Mucosa of stomach (tissue), 1 donor: ENCODE results near the gene MICALL1.

Experiments
- H3K27me3 ChIP-seq: one replicate; pipeline ENCODE4 v1.7.0; 2013; ENCODE audit warnings: mild to moderate bottlenecking, low read length; ENCODE audit not compliant: control insufficient read depth, insufficient read depth
- H3K36me3 ChIP-seq: one replicate; pipeline ENCODE4 v1.7.0; 2013; ENCODE audit warnings: low read length; ENCODE audit not compliant: control insufficient read depth, insufficient read depth
- H3K4me1 ChIP-seq: one replicate; pipeline ENCODE4 v1.7.0; 2013; ENCODE audit warnings: mild to moderate bottlenecking, low read length; ENCODE audit not compliant: control insufficient read depth, insufficient read depth
- H3K4me3 ChIP-seq: one replicate; pipeline ENCODE4 v1.7.0; 2013; ENCODE audit warnings: low read length
- H3K9ac ChIP-seq: one replicate; pipeline ENCODE4 v1.7.0; 2013; ENCODE audit warnings: mild to moderate bottlenecking, low read length, moderate library complexity
- H3K9me3 ChIP-seq: one replicate; pipeline ENCODE4 v1.7.0; 2013; ENCODE audit warnings: mild to moderate bottlenecking, low read length, moderate library complexity; ENCODE audit not compliant: control insufficient read depth
- donor health status: Pancreatic carcinoma.

Gene MICALL1, protein sequence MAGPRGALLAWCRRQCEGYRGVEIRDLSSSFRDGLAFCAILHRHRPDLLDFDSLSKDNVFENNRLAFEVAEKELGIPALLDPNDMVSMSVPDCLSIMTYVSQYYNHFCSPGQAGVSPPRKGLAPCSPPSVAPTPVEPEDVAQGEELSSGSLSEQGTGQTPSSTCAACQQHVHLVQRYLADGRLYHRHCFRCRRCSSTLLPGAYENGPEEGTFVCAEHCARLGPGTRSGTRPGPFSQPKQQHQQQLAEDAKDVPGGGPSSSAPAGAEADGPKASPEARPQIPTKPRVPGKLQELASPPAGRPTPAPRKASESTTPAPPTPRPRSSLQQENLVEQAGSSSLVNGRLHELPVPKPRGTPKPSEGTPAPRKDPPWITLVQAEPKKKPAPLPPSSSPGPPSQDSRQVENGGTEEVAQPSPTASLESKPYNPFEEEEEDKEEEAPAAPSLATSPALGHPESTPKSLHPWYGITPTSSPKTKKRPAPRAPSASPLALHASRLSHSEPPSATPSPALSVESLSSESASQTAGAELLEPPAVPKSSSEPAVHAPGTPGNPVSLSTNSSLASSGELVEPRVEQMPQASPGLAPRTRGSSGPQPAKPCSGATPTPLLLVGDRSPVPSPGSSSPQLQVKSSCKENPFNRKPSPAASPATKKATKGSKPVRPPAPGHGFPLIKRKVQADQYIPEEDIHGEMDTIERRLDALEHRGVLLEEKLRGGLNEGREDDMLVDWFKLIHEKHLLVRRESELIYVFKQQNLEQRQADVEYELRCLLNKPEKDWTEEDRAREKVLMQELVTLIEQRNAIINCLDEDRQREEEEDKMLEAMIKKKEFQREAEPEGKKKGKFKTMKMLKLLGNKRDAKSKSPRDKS

DNA sequence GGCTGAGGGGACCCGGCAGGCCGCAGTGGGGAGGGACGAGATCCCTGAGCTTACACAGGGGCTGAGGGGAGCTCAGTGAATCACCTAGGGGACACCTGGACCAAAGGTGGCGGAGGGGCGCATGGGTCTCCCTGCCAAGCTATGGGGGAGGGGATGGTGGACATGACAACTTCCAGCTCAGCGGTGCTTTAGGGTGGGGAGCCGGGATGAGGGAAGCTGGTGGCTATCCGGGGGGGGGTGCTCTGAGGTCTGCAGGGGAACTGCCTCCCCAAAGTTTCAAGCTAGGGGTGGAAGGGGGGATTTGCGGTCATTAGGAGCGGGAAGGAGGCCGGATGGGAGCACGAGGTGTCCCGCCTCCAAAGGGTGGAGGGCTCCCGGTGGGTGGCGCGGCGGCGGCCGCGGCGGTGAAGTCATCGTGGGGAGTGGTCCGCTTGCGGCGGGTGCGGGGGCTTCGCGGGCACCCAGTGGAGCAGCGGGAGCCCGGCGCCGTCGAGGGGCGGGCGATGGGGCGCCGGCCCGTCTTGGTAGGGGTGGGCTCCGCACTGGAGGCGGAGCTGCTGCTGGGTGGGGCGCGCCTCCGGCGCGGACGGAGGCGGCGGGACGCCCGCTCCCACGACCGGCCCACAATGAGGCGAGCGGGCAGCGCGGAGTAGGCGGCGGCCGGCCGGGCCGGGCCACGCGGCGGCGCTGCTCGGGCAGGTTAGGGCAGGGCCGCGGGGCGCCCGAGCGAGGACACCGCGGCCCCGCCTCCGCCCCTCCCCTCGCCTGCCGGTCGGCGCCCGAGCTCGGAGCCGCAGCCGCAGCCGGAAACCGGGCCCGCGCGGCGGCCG, at the start of gene MICALL1:
MICALL1 (plus strand) TSS at position 764 of the 830 bp plus-strand sequence. CDS start 126 bp downstream, outside the sequence.
- peak within 1 kb of the TSS; percentile 80 for H3K4me3 ChIP-seq
- H3K27me3 ChIP-seq = no peaks in the 10 kb centered on the region
- H3K4me1 ChIP-seq = peaks cover 45% of the 10 kb centered on the region
- no peaks in the 10 kb centered on the region for H3K36me3 ChIP-seq
- H3K9ac ChIP-seq = peak within 1 kb of the TSS; percentile 85
- no peaks in the 10 kb centered on the region for H3K9me3 ChIP-seq

DNA sequence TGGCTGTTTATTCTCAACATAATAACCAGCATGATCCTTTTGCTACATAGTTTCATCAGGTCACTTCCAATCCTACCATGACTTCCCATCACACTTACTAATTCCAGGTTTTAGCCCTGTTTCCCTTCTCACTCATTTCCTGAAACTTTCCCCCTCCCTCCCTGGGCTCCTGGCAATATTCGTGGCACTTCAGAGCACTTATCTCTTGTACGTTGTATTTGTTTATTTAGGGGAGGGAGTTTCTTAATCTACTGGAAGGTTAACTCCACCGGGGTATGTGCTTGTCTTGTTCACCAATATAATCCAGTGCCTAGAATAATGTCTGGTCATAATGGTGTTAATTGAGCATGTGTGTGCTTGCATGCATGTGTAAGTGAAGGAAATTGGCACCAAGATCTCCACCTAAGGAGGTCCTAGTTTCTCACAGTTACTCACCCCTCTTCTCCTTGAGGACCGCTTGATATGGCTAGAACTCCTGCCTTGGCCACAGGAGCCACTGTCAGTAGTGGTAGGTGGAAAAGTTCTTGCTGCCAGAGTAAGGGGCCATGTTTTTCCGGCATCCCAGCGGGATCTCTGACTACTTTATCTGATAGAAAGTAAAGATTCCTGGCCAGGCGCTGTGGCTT, 45.2 kb upstream of the MICALL1 start:
- Histone ChIP-seq H3K36me3 (peaks cover 11% of the 10 kb centered on the region), H3K4me1 (peaks cover 25% of the 10 kb centered on the region), H3K4me3 (no peak overlapping the region), H3K9ac (no peak overlapping the region), H3K9me3 (no peaks in the 10 kb centered on the region), H3K27me3 (no peaks in the 10 kb centered on the region)

GRCh38 chr22:37862570-37863325, 43.3 kb upstream of the MICALL1 start:
- peaks cover 25% of the 10 kb centered on the region for H3K4me1 ChIP-seq
- peaks cover 11% of the 10 kb centered on the region for H3K36me3 ChIP-seq
- H3K27me3 ChIP-seq = no peaks in the 10 kb centered on the region
- no peak overlapping the region for H3K4me3 ChIP-seq
- H3K9ac ChIP-seq = no peak overlapping the region
- no peaks in the 10 kb centered on the region for H3K9me3 ChIP-seq

GRCh38 chr22:37865510-37865909, 40.6 kb upstream of the MICALL1 start:
- Histone ChIP-seq H3K9ac (no peak overlapping the region), H3K27me3 (no peaks in the 10 kb centered on the region), H3K4me1 (peaks cover 25% of the 10 kb centered on the region), H3K4me3 (no peak overlapping the region), H3K9me3 (no peaks in the 10 kb centered on the region), H3K36me3 (peaks cover 11% of the 10 kb centered on the region)

GRCh38 chr22:37870273-37870672, 35.8 kb upstream of the MICALL1 start:
- Histone ChIP-seq H3K27me3 (no peaks in the 10 kb centered on the region), H3K9ac (no peak overlapping the region), H3K4me3 (no peak overlapping the region), H3K36me3 (peaks cover 9% of the 10 kb centered on the region), H3K4me1 (no peaks in the 10 kb centered on the region), H3K9me3 (no peaks in the 10 kb centered on the region)

GRCh38 chr22:37880668-37881440, 25.2 kb upstream of the MICALL1 start:
- Histone ChIP-seq H3K9me3 (no peaks in the 10 kb centered on the region), H3K36me3 (peaks cover 13% of the 10 kb centered on the region), H3K27me3 (no peaks in the 10 kb centered on the region), H3K4me3 (no peak overlapping the region), H3K9ac (no peak overlapping the region), H3K4me1 (no peaks in the 10 kb centered on the region)

DNA sequence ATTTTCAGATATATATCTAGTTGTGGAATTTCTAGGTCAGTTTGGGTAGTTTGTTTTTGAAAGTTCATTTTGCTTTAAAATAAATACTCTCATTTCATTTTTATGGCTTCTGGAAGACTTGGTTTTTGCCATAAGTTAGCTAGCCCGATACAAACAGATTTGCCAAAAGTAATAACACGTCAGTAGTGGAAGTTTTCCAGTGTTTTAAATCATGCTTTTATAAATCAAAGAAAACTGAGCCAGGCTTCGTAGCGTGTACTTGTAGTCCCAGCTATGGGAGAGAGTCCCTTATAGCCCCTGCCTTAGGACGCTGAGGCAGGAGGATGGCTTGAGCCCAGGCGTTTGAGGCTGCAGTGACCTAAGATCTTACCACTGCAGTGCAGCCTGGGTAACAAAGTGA, 21.7 kb upstream of the MICALL1 start:
- Histone ChIP-seq H3K27me3 (no peaks in the 10 kb centered on the region), H3K9ac (no peak overlapping the region), H3K4me3 (no peak overlapping the region), H3K4me1 (no peaks in the 10 kb centered on the region), H3K9me3 (no peaks in the 10 kb centered on the region), H3K36me3 (peaks cover 2% of the 10 kb centered on the region)

- Histone ChIP-seq H3K36me3 (peaks cover 5% of the 10 kb centered on the region), H3K9ac (no peak overlapping the region), H3K4me1 (peaks cover 8% of the 10 kb centered on the region), H3K4me3 (no peak overlapping the region), H3K9me3 (no peaks in the 10 kb centered on the region), H3K27me3 (no peaks in the 10 kb centered on the region)
Observed at GRCh38 chr22:37887584-37888378, 18.3 kb upstream of the MICALL1 start.

DNA sequence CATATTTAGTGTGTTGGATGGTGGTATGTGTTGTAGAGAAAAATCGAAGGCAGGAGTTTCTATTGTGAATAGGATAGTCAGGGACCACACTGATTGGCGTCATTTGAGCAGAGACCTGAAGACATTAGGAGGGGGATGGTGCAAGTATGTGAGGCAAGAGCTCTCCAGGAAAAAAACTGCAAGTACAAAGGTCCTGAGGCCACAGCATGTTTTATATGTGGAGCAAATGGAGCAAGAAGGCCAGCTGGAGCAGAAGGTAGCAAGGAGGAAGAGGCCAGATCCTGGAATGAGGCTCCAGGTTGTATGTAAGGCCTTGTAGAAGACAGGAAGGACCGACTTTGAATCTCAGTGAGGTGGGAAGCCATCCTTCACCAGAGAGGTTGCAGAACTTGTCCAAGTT, 14.2 kb upstream of the MICALL1 start:
- H3K4me3 ChIP-seq = no peak overlapping the region
- peaks cover 5% of the 10 kb centered on the region for H3K36me3 ChIP-seq
- no peak overlapping the region for H3K9ac ChIP-seq
- H3K27me3 ChIP-seq = no peaks in the 10 kb centered on the region
- peaks cover 47% of the 10 kb centered on the region for H3K4me1 ChIP-seq
- H3K9me3 ChIP-seq = no peaks in the 10 kb centered on the region
